HEK293 (cell line): ENCODE data around the gene EDIL3.

ENCODE experiments used
- CTCF ChIA-PET: fragments of 350-600 bp; formaldehyde crosslinking; extraction: SDS; loops from one replicate; lab custom pipeline; 2021; ENCODE audit warnings: antibody characterized with exemption; lab: Yijun Ruan, JAX
- POLR2A ChIA-PET: fragments of 300-600 bp; formaldehyde crosslinking; extraction: SDS; loops from one replicate; lab custom pipeline; 2020; ENCODE audit warnings: antibody characterized with exemption, inconsistent platforms; lab: Yijun Ruan, JAX
- H3K27ac ChIP-seq: fragments of 200-500 bp; sonication (Bioruptor generic); 2 replicates; pipeline ENCODE4 v1.5.1; 2014; ENCODE audit warnings: low read depth, low read length, control low read depth, inconsistent platforms; ENCODE audit errors: extremely low read depth
- H3K36me3 ChIP-seq, 2 experiments: fragments of 200-500 bp in 1 of 2; sonication (Bioruptor generic) in 1 of 2; 1 replicate in 1 of 2; 2 replicates in 1 of 2; pipeline ENCODE4 v1.5.1; 2014 to 2017; ENCODE audit warnings: inconsistent platforms in 2 of 2, low read length in 2 of 2; ENCODE audit not compliant: control insufficient read depth in 2 of 2, insufficient read depth in 1 of 2
- H3K4me1 ChIP-seq: fragments of 200-500 bp; sonication (Bioruptor generic); 2 replicates; pipeline ENCODE4 v1.5.1; 2014; ENCODE audit warnings: mild to moderate bottlenecking, low read length, inconsistent platforms; ENCODE audit not compliant: control insufficient read depth, insufficient read depth
- H3K4me3 ChIP-seq: 2 replicates; pipeline ENCODE4 v1.5.1; 2011; ENCODE audit warnings: low read depth, mild to moderate bottlenecking, control low read depth, low read length, moderate library complexity
- H3K9me3 ChIP-seq: fragments of 200-500 bp; sonication (Bioruptor generic); 2 replicates; pipeline ENCODE4 v1.5.1; 2014; ENCODE audit warnings: low read depth, low read length, inconsistent platforms; ENCODE audit not compliant: control insufficient read depth, insufficient read depth
- BCL11A ChIP-seq: fragments of 450-650 bp; formaldehyde crosslinking; IDR thresholded peaks from 2 replicates; pipeline ENCODE4 v1.5.1; 2016; ENCODE audit warnings: low read depth, missing biosample characterization, missing genetic modification characterization
- WT1 ChIP-seq: fragments of 450-650 bp; formaldehyde crosslinking; IDR thresholded peaks from 2 replicates; pipeline ENCODE4 v1.5.1; 2016; ENCODE audit warnings: missing biosample characterization, missing genetic modification characterization
- ZEB2 ChIP-seq: fragments of 450-650 bp; formaldehyde crosslinking; IDR thresholded peaks from 2 replicates; pipeline ENCODE4 v1.5.1; 2016; ENCODE audit warnings: missing biosample characterization, missing genetic modification characterization
- ZNF10 ChIP-seq: fragments of 450-650 bp; formaldehyde crosslinking; IDR thresholded peaks from 2 replicates; pipeline ENCODE4 v1.5.1; 2017; ENCODE audit warnings: missing biosample characterization, missing genetic modification characterization
- ZNF112 ChIP-seq: fragments of 450-650 bp; formaldehyde crosslinking; IDR thresholded peaks from 2 replicates; pipeline ENCODE4 v1.5.0; 2017; ENCODE audit warnings: missing biosample characterization, missing genetic modification characterization
- ZNF132 ChIP-seq: fragments of 450-650 bp; formaldehyde crosslinking; IDR thresholded peaks from 2 replicates; pipeline ENCODE4 v1.5.1; 2017; ENCODE audit warnings: missing biosample characterization, missing genetic modification characterization, borderline replicate concordance
- ZNF366 ChIP-seq: fragments of 450-650 bp; formaldehyde crosslinking; conservative IDR thresholded peaks from 2 replicates; pipeline ENCODE4 v1.5.1; 2016; ENCODE audit warnings: missing biosample characterization, missing genetic modification characterization
- ZNF416 ChIP-seq: fragments of 450-650 bp; formaldehyde crosslinking; IDR thresholded peaks from 2 replicates; pipeline ENCODE4 v1.5.1; 2016; ENCODE audit warnings: missing biosample characterization, missing genetic modification characterization
- ZNF510 ChIP-seq: fragments of 450-650 bp; formaldehyde crosslinking; IDR thresholded peaks from 2 replicates; pipeline ENCODE4 v1.5.1; 2018; ENCODE audit warnings: mild to moderate bottlenecking, missing genetic modification characterization, missing biosample characterization; ENCODE audit not compliant: insufficient replicate concordance
- ZNF529 ChIP-seq: fragments of 450-650 bp; formaldehyde crosslinking; IDR thresholded peaks from 2 replicates; pipeline ENCODE4 v1.5.1; 2017; ENCODE audit warnings: missing genetic modification characterization, missing biosample characterization; ENCODE audit not compliant: insufficient replicate concordance
- ZNF629 ChIP-seq: fragments of 450-650 bp; formaldehyde crosslinking; IDR thresholded peaks from 2 replicates; pipeline ENCODE4 v1.5.1; 2017; ENCODE audit warnings: missing biosample characterization, missing genetic modification characterization
- ZNF791 ChIP-seq: fragments of 450-650 bp; formaldehyde crosslinking; IDR thresholded peaks from 2 replicates; pipeline ENCODE4 v1.5.1; 2016; ENCODE audit warnings: missing biosample characterization, missing genetic modification characterization
- TF ChIP-seq, protein P1 (sequence below): fragments of 450-650 bp; IDR thresholded peaks from 2 replicates; pipeline ENCODE4 v1.5.1; 2018; ENCODE audit warnings: missing biosample characterization, mild to moderate bottlenecking, missing genetic modification characterization
- TF ChIP-seq, protein P2 (sequence below): fragments of 450-650 bp; formaldehyde crosslinking; IDR thresholded peaks from 2 replicates; pipeline ENCODE4 v1.5.1; 2016; ENCODE audit warnings: missing biosample characterization, missing genetic modification characterization
- TF ChIP-seq, protein P3 (sequence below): fragments of 450-650 bp; formaldehyde crosslinking; IDR thresholded peaks from 2 replicates; pipeline ENCODE4 v1.5.1; 2016; ENCODE audit warnings: missing biosample characterization, missing genetic modification characterization, borderline replicate concordance
- TF ChIP-seq, protein P4 (sequence below): fragments of 450-650 bp; formaldehyde crosslinking; IDR thresholded peaks from 2 replicates; pipeline ENCODE4 v1.5.1; 2016; ENCODE audit warnings: missing biosample characterization, missing genetic modification characterization, borderline replicate concordance

Gene EDIL3

DNA sequence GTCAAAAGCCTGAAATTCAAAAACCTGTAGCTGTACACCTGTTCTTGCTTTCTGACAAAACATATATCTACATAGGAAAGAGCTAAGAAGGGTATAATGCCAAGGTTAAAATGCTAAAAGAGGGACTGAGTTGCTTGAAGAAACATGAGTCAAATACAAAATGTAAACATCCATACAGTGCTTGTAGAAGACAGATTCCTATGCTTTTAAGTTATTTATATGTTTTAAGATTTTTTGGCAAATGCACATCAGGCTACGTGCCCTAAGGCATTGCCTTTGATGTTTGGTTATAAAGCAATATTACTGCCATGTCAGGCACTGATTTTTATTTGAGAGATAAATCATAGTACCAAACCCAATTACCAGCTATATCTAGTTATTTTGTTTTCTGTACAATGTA is 269.0 kb downstream of the EDIL3 start:
- POLR2A ChIA-PET: no interaction called here
- CTCF ChIA-PET: interaction anchor here (0.6 kb wide), 1 partner anchor 187 kb away, joined by 3 read pairs; no protein-coding TSS in a partner anchor

More for the DNA sequence above, 269.0 kb downstream of the EDIL3 start:
- no peak overlapping the region for H3K4me3 ChIP-seq
- no peaks in the 10 kb centered on the region for H3K9me3 ChIP-seq
- H3K27ac ChIP-seq: no peak overlapping the region
- TF ChIP-seq, protein P1, sequence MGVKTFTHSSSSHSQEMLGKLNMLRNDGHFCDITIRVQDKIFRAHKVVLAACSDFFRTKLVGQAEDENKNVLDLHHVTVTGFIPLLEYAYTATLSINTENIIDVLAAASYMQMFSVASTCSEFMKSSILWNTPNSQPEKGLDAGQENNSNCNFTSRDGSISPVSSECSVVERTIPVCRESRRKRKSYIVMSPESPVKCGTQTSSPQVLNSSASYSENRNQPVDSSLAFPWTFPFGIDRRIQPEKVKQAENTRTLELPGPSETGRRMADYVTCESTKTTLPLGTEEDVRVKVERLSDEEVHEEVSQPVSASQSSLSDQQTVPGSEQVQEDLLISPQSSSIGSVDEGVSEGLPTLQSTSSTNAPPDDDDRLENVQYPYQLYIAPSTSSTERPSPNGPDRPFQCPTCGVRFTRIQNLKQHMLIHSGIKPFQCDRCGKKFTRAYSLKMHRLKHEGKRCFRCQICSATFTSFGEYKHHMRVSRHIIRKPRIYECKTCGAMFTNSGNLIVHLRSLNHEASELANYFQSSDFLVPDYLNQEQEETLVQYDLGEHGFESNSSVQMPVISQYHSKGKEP (tag by site-specific recombination): no peak
- TF ChIP-seq ZNF629 (tag by site-specific recombination) (no peak), ZNF132 (tag by site-specific recombination) (no peak), ZNF510 (tag by site-specific recombination) (no peak), WT1 (tag by site-specific recombination) (no peak), ZNF791 (no peak), ZNF10 (tag by site-specific recombination) (no peak), ZNF416 (tag by site-specific recombination) (no peak), ZNF529 (tag by site-specific recombination) (no peak), ZEB2 (tag by site-specific recombination) (no peak), BCL11A (tag by site-specific recombination) (no peak), ZNF112 (tag by site-specific recombination) (no peak), ZNF366 (no peak)
- TF ChIP-seq, protein P2, sequence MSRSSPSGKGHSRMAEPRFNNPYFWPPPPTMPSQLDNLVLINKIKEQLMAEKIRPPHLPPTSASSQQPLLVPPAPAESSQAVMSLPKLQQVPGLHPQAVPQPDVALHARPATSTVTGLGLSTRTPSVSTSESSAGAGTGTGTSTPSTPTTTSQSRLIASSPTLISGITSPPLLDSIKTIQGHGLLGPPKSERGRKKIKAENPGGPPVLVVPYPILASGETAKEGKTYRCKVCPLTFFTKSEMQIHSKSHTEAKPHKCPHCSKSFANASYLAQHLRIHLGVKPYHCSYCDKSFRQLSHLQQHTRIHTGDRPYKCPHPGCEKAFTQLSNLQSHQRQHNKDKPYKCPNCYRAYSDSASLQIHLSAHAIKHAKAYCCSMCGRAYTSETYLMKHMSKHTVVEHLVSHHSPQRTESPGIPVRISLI: no peak
- TF ChIP-seq, protein P3, sequence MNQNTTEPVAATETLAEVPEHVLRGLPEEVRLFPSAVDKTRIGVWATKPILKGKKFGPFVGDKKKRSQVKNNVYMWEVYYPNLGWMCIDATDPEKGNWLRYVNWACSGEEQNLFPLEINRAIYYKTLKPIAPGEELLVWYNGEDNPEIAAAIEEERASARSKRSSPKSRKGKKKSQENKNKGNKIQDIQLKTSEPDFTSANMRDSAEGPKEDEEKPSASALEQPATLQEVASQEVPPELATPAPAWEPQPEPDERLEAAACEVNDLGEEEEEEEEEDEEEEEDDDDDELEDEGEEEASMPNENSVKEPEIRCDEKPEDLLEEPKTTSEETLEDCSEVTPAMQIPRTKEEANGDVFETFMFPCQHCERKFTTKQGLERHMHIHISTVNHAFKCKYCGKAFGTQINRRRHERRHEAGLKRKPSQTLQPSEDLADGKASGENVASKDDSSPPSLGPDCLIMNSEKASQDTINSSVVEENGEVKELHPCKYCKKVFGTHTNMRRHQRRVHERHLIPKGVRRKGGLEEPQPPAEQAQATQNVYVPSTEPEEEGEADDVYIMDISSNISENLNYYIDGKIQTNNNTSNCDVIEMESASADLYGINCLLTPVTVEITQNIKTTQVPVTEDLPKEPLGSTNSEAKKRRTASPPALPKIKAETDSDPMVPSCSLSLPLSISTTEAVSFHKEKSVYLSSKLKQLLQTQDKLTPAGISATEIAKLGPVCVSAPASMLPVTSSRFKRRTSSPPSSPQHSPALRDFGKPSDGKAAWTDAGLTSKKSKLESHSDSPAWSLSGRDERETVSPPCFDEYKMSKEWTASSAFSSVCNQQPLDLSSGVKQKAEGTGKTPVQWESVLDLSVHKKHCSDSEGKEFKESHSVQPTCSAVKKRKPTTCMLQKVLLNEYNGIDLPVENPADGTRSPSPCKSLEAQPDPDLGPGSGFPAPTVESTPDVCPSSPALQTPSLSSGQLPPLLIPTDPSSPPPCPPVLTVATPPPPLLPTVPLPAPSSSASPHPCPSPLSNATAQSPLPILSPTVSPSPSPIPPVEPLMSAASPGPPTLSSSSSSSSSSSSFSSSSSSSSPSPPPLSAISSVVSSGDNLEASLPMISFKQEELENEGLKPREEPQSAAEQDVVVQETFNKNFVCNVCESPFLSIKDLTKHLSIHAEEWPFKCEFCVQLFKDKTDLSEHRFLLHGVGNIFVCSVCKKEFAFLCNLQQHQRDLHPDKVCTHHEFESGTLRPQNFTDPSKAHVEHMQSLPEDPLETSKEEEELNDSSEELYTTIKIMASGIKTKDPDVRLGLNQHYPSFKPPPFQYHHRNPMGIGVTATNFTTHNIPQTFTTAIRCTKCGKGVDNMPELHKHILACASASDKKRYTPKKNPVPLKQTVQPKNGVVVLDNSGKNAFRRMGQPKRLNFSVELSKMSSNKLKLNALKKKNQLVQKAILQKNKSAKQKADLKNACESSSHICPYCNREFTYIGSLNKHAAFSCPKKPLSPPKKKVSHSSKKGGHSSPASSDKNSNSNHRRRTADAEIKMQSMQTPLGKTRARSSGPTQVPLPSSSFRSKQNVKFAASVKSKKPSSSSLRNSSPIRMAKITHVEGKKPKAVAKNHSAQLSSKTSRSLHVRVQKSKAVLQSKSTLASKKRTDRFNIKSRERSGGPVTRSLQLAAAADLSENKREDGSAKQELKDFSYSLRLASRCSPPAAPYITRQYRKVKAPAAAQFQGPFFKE (tag by site-specific recombination): no peak
- TF ChIP-seq, protein P4, sequence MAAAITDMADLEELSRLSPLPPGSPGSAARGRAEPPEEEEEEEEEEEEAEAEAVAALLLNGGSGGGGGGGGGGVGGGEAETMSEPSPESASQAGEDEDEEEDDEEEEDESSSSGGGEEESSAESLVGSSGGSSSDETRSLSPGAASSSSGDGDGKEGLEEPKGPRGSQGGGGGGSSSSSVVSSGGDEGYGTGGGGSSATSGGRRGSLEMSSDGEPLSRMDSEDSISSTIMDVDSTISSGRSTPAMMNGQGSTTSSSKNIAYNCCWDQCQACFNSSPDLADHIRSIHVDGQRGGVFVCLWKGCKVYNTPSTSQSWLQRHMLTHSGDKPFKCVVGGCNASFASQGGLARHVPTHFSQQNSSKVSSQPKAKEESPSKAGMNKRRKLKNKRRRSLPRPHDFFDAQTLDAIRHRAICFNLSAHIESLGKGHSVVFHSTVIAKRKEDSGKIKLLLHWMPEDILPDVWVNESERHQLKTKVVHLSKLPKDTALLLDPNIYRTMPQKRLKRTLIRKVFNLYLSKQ (tag by site-specific recombination): no peak
- no peaks in the 10 kb centered on the region; the same call in 1 of the 2 replicates for H3K4me1 ChIP-seq
- no peaks in the 10 kb centered on the region for H3K36me3 ChIP-seq
